Measurements from ENCODE around the gene TOB1.

TOB1 gene, protein sequence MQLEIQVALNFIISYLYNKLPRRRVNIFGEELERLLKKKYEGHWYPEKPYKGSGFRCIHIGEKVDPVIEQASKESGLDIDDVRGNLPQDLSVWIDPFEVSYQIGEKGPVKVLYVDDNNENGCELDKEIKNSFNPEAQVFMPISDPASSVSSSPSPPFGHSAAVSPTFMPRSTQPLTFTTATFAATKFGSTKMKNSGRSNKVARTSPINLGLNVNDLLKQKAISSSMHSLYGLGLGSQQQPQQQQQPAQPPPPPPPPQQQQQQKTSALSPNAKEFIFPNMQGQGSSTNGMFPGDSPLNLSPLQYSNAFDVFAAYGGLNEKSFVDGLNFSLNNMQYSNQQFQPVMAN

DNA sequence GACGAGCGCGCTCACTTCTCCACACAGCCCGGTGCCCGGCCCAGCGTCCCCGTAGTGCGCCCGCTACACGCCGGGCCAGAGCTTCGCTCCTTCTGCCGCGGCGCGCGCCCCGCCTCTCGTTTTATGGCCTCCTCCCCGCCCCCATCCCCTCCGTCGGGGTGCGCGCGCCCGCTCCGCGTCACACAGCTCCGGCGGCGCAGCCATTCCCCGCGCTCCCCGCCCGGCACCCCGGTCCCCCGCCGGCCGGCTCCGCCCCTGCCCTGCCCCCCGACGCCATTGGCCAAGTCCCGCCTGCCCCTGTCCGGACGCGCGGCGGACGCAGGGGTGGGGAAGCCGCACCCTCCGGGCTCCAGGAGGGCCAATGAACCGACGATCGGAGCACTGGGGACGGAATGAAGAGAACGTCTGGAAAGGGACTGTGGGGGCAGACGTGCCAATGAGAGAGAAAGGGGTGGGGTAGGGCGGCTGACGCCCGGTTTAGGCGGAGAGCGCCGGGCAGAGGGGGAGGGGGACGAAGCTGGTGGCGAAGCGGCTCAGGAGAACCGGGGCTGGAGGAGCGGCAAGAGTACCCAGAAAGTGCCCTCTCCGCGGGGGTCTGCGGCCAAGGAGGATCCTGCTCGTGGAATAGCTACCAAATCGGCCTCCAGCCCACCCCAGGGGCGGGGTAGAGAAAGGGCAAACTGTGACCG, at the start of gene TOB1:
Gene TOB1, minus strand, starts transcription at position 94 of the 689 bp plus-strand sequence. CDS start 2,337 bp downstream, outside the sequence.
- TF ChIP-seq USF1 (IDR thresholded peaks at IDR 0.05) (no peak), TAF1 (IDR thresholded peaks at IDR 0.05; ENCODE audit: low read depth) (peak; percentile 92), CREB1 (IDR thresholded peaks at IDR 0.05; ENCODE audit: low read depth) (peak; percentile 63; the same call in 1 of the 2 replicates), EP300 (IDR thresholded peaks at IDR 0.05; ENCODE audit: borderline replicate concordance) (peak; percentile 31), TCF12 (IDR thresholded peaks at IDR 0.05; ENCODE audit: low read depth) (peak; percentile 17; the same call in 1 of the 2 replicates), RAD21 (IDR thresholded peaks at IDR 0.05; ENCODE audit: low read depth) (no peak), EGR1 (IDR thresholded peaks at IDR 0.05) (0 out of 2 replicates have a peak, but pooled peaks have one; percentile 23), TEAD4 (IDR thresholded peaks at IDR 0.05) (peak; percentile 40), YY1 (IDR thresholded peaks at IDR 0.05; ENCODE audit: low read depth) (peak; percentile 66; the same call in 1 of the 2 replicates), NFIC (IDR thresholded peaks at IDR 0.05) (no peak)
- TF ChIP-seq, protein P1, sequence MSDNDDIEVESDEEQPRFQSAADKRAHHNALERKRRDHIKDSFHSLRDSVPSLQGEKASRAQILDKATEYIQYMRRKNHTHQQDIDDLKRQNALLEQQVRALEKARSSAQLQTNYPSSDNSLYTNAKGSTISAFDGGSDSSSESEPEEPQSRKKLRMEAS (IDR thresholded peaks at IDR 0.05): peak; percentile 64; the same call in 1 of the 2 replicates

- no peak for TF ChIP-seq ZBTB7A (IDR thresholded peaks at IDR 0.05; ENCODE audit: low read depth)
- TF ChIP-seq, protein P1 (IDR thresholded peaks at IDR 0.05): no peak
- TF ChIP-seq REST (IDR thresholded peaks at IDR 0.05; ENCODE audit: low read depth): no peak
- no peak for TF ChIP-seq FOXM1 (IDR thresholded peaks at IDR 0.05; ENCODE audit: borderline replicate concordance, low read depth)
- TF ChIP-seq CREB1 (IDR thresholded peaks at IDR 0.05; ENCODE audit: low read depth): no peak
- no peak for TF ChIP-seq NFIC (IDR thresholded peaks at IDR 0.05)
- no peak for TF ChIP-seq CEBPB (IDR thresholded peaks at IDR 0.05)
- no peak for TF ChIP-seq EP300 (IDR thresholded peaks at IDR 0.05; ENCODE audit: borderline replicate concordance)
- TF ChIP-seq USF1 (IDR thresholded peaks at IDR 0.05): no peak
- no peak for TF ChIP-seq EGR1 (IDR thresholded peaks at IDR 0.05)
- no peak for TF ChIP-seq RAD21 (IDR thresholded peaks at IDR 0.05; ENCODE audit: low read depth)
- TF ChIP-seq YY1 (IDR thresholded peaks at IDR 0.05; ENCODE audit: low read depth): no peak
- no peak for TF ChIP-seq TAF1 (IDR thresholded peaks at IDR 0.05; ENCODE audit: low read depth)
Observed at GRCh38 chr17:50914505-50915063, 48.4 kb upstream of the TOB1 start.

DNA sequence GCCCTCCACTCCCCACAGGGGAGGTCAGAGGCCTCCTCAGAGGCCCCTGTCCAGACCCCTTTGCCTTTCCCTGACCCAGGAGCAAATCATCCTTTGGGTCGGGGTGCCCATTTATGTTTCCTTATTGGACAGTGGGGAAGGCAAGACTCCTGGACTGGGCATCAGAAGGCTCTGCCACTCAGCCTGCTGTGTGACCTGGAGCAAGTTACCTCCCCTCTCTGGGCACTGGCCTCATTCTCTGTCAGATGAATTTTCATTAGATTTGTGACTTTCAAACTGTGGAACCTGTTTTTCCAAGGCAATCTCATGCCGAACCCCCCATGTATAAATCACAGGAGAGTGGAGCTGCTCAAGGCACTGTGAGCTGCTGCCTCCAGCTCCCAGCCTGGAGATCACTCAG, 47.0 kb upstream of the TOB1 start:
- TF ChIP-seq TEAD4 (IDR thresholded peaks at IDR 0.05): no peak
- no peak for TF ChIP-seq ZBTB7A (IDR thresholded peaks at IDR 0.05; ENCODE audit: low read depth)
- no peak for TF ChIP-seq FOXM1 (IDR thresholded peaks at IDR 0.05; ENCODE audit: borderline replicate concordance, low read depth)
- no peak for TF ChIP-seq USF1 (IDR thresholded peaks at IDR 0.05)
- TF ChIP-seq CREB1 (IDR thresholded peaks at IDR 0.05; ENCODE audit: low read depth): no peak
- no peak for TF ChIP-seq NFIC (IDR thresholded peaks at IDR 0.05)
- TF ChIP-seq CEBPB (IDR thresholded peaks at IDR 0.05): no peak
- TF ChIP-seq TAF1 (IDR thresholded peaks at IDR 0.05; ENCODE audit: low read depth): no peak
- no peak for TF ChIP-seq REST (IDR thresholded peaks at IDR 0.05; ENCODE audit: low read depth)
- TF ChIP-seq EP300 (IDR thresholded peaks at IDR 0.05; ENCODE audit: borderline replicate concordance): no peak
- TF ChIP-seq YY1 (IDR thresholded peaks at IDR 0.05; ENCODE audit: low read depth): no peak
- no peak for TF ChIP-seq EGR1 (IDR thresholded peaks at IDR 0.05)

- TF ChIP-seq EGR1 (IDR thresholded peaks at IDR 0.05) (no peak), ZBTB7A (IDR thresholded peaks at IDR 0.05; ENCODE audit: low read depth) (no peak), RAD21 (IDR thresholded peaks at IDR 0.05; ENCODE audit: low read depth) (no peak), TAF1 (IDR thresholded peaks at IDR 0.05; ENCODE audit: low read depth) (no peak), USF1 (IDR thresholded peaks at IDR 0.05) (no peak)
Observed at GRCh38 chr17:50911890-50912289, 45.7 kb upstream of the TOB1 start.

Measured in Ishikawa (cell line).